ENCODE results near the gene TRAK2.
"Not testable (repeated sequence)": the region's sequence is repeated elsewhere in the genome, so short reads cannot be mapped to it uniquely, and the experiment has no call there.

TRAK2 gene

DNA sequence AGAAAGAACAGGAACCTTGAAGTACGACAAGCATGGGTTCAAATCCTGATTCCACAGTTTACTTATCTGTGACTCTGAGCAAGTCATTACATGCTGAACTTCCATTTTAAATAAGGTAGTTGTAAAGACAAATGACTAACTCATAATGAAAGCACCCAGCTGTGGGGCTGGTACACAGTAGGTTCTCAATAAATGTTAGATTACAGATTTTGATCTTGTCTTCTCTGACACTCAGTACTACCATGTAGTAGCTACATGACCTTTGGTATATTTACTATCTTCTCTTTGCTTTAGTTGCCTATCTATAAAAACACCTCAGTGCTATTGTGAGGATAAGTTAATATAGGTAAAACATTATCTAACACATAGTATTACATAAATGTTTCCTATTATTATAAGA lies 3.2 kb downstream of the TRAK2 start:
- no peak for DNase-seq

DNA sequence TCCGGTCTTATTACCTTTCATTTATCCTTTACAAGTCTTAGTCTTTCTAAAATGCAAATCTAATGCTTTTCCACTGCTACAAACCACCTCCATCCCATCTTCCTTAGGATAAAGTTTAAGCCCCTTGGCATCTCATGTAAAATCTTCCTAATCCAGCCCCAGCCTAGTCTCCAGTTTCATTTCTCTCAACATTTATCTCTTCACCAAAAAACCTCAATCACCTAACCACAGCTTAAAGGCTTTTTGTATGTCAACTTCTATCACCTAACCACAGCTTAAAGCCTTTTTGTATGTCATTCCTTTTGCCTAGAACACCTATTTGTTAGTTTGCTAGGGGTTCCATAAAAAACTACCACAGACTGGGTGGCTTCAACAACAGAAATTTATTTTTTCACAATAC lies 4.2 kb downstream of the TRAK2 start:
- DNase-seq, result peak; percentile 56

GRCh38 chr2:201444746-201445465 lies 6.4 kb downstream of the TRAK2 start:
- DNase-seq, result no peak

DNA sequence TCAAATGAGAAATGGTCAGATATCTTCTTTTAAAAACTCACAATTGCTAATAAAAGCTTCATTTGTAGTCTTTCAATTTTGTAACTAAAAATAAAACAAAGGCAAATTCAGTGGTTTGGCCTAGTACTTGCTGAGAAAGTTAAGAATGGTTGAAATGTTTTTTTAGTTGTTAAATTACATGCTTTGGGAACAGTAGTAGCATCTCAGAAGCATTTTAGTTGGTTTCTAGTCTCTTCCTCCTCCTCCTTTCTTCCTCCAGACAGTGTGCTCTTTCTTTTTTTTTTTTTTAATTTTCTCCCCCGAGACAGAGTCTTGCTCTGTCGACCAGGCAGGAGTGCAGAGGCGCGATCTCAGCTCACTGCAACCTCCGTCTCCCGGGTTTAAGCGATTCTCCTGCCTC lies 9.8 kb downstream of the TRAK2 start:
- DNase-seq, result no peak

- peak; percentile 41 for DNase-seq
These were observed 11.1 kb downstream of the TRAK2 start for GRCh38 chr2:201440182-201440581.

GRCh38 chr2:201439336-201439922 lies 11.8 kb downstream of the TRAK2 start:
- not testable (repeated sequence) for DNase-seq

DNA sequence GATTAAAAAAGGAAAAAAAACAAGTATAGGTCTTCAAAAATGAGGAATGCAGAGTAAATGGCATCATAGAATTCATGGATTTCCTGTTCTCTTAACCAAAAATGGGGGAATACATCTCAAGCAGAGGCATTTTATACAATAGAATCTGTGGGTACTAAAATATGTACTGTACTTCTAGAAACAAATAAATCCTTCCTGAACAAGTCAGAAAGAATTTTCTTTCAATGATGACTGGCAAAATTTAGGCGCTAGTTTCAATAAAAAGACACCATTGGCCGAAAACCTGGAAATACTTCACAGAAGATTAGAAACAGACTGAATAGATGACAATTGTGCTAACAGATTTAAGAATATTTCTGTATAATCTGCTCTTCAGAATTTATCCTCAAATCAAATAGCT lies 15.1 kb downstream of the TRAK2 start:
- DNase-seq, result no peak

DNA sequence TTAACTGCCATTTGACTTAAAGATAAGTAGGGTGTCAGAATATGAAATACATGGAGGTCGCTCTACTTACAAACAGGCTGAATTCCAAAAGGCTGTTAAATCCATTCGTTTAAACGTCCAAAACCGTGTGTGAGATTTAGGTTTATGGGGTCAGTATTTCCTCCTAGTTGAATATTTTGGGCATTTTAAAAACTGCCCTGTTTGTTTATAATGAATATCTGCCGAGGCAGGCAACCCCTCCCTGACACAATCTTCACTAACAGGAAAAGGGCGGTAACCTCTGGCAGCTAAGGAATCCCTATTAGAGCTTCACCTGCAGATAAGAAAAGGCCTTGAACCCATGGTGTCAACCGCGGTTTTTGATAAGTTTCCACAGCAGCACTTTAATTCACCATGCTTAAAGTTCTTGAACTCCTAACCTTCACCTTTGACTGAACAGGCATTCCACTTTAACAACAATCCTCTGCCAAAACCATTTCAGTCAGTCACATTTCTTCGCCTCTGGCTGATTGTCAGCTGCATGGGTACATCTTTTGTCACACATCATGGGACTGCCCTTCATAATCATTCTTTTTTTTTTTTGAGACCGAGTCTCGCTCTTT lies 17.8 kb downstream of the TRAK2 start:
- no peak for DNase-seq

DNA sequence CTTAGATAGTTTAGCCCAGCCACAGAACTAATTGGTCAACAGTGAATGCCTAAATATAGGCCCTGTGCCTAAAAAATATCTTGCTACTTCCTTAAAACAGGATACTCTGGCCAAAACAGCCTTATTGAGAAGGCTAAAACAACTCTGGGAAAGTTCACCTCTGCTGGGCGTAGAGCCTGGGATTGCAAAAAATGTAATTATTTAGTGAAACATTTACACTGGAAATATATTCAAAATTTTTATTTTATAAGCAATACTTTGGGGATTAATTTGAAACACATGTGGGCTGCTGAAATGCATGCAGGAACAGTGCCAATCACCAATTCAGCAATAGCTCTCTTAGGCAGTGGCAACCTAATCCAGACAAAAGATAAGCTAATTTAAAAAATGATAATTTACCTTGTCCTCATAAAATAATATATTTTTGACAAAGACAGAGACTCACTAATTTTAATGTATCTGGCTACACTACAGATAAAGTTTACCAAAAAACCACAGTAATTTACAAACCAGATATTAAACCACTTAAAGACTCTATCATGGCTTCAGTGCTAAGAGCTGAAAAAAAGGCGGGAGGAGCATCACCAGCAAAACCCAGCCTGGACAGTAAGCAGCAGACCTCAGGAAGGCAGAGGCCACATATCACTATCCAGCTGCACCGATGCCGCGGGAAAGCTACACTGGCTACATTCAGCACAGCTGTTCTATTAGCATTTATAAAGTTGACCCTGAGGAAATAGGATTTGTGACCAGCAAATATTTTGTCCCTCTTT lies 18.5 kb downstream of the TRAK2 start:
- DNase-seq, result no peak

GRCh38 chr2:201432038-201432620 lies 19.1 kb downstream of the TRAK2 start:
- no peak for DNase-seq

DNA sequence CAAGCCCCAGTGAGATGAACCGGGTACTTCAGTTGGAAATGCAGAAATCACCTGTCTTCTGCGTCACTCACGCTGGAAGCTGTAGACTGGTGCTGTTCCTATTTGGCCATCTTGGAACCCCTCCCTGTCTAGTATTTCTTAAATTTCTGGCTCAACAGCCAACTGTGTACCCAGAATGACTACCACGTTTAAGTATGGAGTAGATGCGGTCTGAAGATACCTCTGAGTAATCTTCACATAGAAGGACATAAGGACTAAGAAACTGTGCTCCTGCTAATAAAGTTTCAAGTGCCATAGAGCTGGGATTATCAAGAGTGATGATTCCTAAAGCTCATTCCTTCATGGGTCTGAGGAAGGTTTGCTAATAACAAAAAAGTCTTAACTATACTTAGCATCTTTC lies 20.4 kb downstream of the TRAK2 start:
- DNase-seq, result no peak

DNA sequence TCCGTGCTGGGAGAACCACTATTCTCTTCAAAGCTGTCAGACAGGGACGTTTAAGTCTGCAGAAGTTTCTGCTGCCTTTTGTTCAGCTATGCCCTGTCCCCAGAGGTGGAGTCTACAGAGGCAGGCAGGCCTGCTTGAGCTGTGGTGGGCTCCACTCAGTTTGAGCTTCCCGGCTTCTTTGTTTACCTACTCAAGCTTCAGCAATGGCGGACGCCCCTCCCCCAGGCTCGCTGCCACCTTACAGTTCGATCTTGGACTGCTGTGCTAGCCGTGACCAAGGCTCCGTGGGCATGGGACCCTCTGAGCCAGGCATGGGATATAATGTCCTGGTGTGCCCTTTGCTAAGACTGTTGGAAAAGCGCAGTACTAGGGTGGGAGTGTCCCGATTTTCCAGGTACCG lies 20.9 kb downstream of the TRAK2 start:
- not testable (repeated sequence) for DNase-seq

GRCh38 chr2:201429835-201430234 lies 21.4 kb downstream of the TRAK2 start:
- not testable (repeated sequence) for DNase-seq

DNA sequence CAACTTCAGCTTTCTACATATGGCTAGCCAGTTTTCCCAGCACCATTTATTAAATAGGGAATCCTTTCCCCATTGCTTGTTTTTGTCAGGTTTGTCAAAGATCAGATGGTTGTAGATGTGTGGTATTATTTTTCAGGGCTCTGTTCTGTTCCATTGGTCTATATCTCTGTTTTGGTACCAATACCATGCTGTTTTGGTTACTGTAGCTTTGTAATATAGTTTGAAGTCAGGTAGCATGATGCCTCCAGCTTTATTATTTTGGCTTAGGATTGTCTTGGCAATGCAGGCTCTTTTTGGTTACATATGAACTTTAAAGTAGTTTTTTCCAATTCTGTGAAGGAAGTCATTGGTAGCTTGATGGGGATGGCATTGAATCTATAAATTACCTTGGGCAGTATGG lies 22.9 kb downstream of the TRAK2 start:
- DNase-seq, result not testable (repeated sequence)

DNA sequence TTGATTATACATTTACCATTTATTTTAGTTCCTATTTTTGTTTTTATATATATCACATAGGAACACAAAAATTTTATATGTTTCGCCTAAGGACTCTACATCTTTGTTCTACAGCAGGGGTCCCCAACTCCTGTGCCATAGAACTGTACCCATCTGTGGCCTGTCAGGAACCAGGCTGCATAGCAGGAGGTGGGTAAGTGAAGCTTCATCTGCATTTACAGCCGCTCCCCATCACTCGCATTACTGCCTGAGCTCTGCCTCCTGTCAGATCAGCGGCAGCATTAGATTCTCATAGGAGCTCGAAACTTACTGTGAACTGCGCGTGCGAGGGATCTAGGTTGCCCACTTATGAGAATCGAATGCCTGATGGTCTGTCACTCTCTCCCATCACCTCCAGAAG lies 25.3 kb downstream of the TRAK2 start:
- DNase-seq, result no peak

- no peak for DNase-seq
These were observed 30.7 kb downstream of the TRAK2 start for GRCh38 chr2:201420442-201421113.

DNA sequence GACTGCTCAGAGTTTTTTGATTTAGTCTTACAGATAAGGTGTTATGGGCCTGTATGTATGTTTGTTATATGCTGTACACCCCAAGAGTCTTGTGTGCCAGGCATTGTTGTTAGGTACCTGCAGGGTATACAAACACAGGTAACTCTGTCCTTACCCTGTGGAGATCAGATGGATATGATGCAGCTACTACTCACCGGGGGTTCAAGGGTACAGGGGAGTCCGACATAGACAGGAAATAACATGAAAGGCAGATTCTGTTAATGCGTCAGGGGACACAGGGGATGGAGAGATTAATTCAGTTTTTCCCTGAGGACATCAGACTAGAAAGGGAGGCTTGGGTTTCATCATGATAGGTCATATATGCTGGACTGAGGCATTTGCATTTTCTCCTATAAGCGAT lies 31.3 kb downstream of the TRAK2 start:
- DNase-seq, result no peak

DNA sequence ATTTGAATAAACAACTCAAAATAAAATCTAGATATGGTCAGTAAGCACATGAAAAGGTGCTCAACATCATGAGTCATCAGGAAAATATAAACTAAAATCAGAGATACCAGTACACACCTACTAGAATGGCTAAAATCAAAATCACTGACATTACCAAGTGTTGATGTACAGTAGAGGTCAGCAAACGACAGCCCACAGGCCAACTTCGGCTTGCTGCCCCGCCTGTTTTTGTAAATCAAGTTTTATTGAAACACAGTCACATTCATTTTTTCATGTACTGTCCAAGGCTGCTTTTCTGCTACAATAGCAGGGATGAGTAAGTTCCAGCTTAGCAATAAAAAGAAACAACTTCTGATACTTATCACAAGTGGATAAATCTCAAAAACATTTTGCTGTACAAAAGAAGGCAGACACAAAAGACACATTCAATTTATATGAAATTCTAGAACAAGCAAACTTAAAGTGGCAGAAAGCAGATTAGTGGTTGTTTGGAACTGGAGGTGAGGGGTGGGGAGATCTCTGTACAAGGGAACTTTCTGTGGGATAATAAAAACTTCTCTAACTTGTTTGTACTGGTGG lies 32.1 kb downstream of the TRAK2 start:
- DNase-seq, result no peak

GRCh38 chr2:201415149-201415548 lies 36.1 kb downstream of the TRAK2 start:
- DNase-seq, result no peak

GRCh38 chr2:201414099-201415023 lies 36.9 kb downstream of the TRAK2 start:
- DNase-seq, result no peak

DNA sequence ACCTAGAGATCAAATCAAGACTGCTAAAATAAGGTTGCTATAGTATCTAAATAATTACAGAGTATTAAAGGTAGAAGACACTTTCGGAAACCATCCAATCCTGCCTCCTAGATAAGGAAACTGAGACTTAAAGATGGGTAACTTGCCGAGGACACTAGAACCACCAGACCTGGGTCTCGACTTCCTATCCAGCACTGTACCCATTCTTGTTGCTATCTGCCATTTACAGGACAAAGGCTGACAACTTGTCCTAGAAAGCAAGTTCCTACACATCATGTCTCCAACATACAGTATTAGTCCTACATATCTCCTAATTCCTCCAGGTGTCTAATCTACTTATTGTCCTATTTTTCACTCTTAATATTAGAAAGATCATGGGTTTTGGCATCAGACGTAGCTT lies 37.7 kb downstream of the TRAK2 start:
- DNase-seq, result no peak

All from NCI-H82 (cell line).